SHP77 treated with DMSO at 0.1 percent for 48 hours (cell line): ENCODE results near the gene CCDC126.
A peak's percentile ranks its signal among the peaks of the same experiment; 100 is the strongest.
"Not testable (repeated sequence)": the region's sequence is repeated elsewhere in the genome, so short reads cannot be mapped to it uniquely, and the experiment has no call there.

Experiments used
- DNase-seq: peaks from one replicate; lab custom pipeline; 2025; lab: John Stamatoyannopoulos, UW

The CCDC126 gene, protein sequence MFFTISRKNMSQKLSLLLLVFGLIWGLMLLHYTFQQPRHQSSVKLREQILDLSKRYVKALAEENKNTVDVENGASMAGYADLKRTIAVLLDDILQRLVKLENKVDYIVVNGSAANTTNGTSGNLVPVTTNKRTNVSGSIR

DNA sequence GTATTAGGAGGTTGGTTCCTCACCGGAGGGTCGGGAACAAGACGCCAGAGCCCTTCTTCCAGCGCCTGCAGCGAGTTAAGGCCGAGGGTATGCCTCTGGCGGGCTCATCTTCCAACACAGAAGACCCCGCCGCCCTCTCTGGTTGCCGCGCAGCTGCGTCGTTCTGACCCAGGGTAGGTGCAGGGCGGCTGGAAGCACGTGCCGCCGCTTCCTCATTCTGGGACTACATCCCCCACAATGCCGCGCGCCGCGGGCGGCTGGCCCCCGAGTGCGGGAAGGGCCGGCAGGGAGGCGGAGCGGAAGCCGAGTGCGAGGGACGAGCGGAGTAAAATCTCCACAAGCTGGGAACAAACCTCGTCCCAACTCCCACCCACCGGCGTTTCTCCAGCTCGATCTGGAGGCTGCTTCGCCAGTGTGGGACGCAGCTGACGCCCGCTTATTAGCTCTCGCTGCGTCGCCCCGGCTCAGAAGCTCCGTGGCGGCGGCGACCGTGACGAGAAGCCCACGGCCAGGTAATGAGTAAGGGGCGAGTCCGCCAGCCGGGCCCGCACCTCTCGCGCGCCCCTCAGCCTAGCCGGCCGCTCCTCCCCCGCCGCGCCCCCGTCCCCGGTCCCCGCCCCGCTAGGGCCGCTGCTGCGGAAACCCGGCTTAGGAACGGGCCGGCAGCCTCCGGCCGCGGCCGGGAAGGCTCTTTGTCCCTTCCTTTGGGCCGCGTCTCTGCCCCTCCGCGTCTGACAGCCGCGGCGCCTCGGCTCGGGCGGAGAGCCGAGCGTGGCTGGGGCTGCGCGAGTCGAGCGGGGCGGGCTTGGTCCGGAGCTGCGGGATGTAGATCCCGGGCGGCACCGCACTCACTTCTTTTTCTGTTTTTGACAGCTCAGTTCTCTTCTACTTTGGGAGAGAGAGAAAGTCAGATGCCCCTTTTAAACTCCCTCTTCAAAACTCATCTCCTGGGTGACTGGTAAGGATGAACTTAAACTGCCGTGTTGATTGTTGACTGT is at the start of gene CCDC126:
Gene CCDC126 (plus strand): TSS at position 289 of the 998 bp plus-strand sequence. CDS start 13,934 bp downstream, outside the sequence.
- peak; percentile 64 for DNase-seq

DNA sequence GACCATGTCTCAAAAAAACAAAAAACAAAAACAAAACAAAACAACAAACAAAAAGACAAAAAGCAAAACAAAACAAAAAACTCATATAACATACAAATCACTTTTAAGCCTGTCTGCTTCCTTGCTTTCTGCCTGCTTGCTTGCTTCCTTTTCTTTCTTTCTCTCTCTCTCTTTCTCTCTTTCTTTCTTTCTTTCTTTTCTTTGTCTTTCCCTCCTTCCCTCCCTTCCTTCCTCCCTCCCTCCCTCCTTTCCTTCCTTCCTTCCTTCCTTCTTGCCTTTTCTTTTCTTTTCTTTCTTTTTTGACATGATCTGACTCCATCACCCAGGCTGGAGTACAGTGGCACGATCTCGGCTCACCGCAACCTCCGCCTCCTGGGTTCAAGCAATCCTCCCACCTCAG is 49.5 kb upstream of the CCDC126 start:
- no peak for DNase-seq

DNA sequence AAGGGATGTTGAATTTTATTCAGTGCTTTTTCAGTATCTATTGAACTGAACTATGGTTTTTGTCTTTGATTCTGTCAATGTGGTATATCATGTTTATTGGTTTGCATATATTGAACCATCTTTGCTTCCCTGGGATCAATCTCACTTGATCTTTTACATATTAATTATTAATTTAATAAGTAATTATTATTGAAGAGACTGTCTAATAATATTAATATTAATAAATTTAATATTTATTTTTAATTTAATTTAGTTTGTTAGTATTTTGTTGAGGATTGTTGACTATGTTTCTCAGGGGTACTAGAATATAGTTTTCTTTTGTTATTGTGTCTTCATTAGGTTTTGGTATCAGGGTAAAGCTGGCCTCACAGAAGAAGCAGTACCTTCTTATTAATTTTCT is 38.9 kb upstream of the CCDC126 start:
- DNase-seq: no peak

DNA sequence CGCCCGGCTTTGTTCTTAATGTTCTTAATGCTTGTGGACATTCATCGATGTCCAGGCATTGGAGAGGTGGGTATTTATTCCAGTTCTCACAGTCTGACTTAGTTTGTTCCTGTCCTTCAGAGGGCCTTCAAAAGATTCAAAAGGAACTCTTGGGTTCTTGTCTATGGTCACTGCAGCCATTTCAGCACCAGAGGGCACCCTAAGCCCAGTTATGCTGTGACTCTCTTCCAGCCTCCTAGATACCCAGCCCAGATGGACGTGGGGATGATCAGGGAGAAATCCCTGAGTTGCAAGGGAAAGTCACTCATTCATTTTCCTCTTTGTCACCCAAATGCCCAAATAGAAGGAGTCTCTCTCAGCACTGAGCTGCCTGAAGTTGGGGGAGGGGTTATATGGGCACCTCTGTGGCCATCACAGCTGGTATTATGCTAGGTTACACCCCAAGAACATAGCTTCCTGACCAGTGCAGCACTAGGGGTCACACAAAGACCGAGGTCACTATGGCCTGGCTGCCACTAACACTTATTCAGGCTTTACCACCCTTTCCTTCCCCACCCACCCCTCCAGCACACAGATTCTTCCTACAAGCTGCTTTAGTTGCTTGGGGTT is 26.5 kb upstream of the CCDC126 start:
- peak; percentile 75 for DNase-seq

DNA sequence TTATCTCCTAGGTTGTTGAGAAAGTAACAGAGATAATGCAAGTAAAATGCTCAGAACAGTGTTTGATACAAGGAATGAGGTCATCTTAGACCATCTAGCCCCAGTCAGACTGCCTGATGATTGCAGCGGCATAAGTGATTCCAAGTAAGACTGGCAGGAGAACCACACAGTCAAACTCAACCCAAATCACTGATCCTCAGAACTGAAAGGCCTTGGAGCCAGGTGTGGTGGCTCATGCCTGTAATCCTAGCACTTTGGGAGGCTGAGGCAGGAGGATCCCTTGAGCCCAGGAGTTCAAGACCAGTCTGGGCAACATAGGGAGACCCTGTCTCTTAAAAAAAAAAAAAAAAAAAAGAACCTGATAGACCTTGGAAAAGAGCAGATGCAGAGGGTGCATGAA is 15.2 kb upstream of the CCDC126 start:
- not testable (repeated sequence) for DNase-seq

DNA sequence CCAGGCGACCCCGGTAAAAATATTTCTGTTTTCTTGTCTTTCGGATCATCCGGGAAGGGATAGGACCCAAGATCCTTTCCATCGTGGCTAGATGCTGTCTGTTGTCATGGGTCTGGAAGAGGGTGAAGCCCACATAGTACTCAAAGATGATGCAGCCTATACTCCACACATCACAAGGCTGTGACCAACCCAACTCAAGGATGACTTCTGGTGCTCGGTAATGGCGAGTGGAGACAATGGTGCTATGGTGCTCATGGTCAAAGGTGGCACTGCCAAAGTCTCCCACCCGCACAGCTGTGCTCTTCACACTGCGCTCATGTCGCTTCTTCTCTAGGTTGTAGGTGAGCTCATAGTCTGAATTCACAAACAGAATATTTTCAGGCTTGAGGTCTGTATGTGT is 11.9 kb upstream of the CCDC126 start:
- DNase-seq: not testable (repeated sequence)

DNA sequence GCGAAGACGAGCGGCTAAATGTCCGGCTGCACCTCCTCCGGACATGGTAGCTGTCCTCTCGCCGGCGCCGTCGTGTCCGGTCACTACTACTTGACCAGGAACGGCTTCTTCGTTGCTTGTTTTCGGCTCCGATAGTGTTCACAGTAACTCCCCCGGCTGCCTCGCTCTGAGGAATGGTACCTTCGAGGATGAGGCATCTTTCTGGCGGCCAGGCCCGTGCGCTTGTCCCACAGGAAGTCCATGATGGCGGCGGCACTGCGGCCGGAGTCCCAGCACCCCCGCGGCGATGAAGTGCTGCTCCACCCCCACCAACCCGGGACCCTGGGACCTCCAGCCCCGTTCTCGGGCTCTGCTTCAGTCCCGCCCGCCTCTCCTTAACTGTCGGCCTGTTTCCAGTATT is 11.0 kb upstream of the CCDC126 start:
- no peak for DNase-seq

DNA sequence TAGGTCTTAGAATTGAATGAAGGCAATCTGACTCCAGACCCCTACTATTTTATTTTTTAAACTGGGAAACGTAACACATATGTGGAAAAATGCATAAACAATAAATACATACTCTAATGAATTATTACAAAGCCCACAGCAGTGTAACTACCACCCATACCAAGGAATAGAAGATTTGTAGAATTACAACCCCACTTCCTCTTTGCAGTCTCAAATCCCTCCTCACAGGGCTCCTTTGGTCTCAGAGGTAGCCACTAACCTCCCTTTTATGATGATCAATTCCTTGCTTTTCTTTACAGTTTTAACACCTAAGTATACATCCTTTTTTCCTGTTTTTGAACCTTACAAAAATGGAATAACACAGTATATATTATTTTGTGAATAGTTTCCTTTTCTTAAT is 6.7 kb upstream of the CCDC126 start:
- DNase-seq: no peak

DNA sequence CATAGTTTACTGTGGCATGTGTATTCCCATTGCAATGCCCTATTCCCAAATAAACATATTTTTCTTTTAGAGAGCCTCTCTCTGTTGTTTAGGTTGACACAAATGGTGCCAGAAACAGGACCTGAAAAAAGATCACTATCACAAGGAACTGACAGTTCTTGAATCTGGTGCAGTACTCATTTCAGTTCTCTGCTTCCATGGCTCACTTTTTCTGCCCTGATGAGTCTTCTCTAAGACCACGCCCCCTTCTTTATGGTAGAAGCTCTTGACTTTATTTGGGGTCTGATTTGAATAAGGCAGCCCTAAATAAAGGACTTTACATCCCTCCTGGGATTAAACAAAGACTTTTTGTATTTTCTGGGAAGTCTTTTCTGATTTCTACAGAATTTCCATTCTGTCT is 3.5 kb upstream of the CCDC126 start:
- no peak for DNase-seq

DNA sequence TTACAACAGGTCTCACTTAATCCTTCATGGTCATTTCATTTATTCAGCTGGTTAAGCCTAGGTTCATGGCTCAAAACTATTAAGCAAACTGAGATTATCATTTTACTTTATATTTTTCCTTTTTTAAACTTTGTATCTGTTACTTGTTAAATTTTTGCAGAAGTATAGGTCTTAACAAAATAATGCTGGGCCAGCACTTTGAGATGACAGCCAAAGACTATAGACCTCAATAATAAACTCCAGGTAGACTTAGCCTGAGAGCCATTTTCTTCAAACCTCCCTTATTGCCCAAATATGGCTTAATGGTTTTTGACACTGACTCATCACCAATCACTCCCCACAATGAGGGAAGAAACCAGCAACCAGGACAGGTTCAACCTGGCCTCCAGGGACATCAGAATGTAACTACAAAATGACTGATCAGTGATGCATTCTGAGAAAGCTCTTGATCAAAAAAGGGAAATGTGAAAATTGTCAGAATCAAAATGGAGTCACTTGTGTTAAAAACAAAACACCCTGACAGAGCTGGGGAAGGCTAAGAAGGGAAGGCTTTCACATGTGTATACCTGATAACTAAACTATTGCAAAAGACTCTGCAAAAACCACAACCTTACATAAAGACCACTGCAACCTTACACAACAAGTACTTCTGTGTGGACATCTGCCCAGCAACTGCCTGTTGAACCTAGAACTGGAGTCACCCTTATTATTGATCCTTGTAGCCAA is 2.1 kb upstream of the CCDC126 start:
- DNase-seq: no peak

DNA sequence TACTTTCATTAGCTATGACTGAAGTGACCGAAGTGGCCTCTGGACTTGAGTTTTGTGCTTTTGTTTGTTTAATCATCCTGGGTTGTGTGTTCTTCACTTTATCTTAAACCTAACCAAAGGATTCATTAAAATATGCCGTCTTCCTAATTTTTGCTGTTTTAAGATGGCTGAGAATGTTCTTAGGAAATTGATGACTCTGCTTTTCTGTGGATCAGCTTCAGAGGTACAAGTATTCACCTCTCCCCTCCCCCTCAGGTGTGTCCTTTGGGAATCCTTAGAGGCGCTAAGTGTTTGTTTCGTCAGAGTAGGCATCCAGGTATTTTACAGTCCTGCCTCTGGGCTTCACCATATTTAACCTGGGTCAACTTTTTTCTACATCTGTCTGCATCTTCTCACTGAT is 1.1 kb downstream of the CCDC126 start:
- DNase-seq: no peak

DNA sequence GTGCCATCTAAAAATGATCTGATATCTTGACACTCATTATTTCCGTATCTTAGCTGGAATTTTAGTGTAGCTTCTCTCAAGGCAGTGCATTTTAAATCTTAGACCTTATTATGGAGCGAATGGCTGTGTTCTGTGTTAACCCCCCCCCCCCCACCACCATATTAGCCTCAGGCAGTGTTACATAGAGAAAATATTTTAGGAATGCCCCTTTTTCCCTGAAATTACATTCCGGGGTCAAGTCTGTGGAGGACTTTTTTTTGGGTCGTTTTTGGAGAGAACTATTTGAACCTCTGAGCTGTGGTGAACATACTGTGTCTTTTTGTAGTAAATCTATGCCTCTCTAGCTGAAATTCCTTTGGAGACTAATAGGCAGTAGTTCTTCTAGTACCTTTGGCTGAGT is 3.1 kb downstream of the CCDC126 start:
- DNase-seq: no peak

DNA sequence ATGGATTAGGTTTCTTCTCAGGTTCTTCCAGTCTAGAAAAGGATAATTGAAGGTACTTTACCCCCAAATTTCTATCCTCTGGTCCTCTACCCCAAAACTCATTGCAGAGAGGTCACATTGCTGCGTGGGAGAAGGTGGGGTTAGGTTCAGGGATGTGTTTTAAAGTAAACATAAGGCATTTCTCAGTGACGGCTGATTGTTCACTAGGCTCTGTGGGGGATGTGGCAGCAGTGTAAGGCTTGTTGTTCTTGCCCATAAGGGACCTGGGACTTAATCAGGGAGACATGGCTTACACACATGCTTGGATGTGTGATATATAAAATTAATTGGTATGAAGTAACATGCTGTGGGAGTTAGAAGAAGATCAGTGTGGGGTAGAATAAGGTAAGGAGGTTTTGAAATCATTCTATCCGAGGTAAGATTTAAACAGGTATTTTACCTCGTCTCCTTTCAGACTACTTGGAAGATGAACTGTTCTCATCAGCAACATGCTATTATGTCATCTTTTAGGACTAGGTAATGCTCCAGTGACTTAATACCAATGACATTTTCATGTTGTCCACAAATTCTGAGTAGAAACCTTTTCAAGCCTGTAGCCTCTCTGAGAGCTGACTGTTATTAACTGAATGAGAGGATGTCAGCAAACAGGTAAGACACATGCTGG is 6.6 kb downstream of the CCDC126 start:
- DNase-seq: no peak

DNA sequence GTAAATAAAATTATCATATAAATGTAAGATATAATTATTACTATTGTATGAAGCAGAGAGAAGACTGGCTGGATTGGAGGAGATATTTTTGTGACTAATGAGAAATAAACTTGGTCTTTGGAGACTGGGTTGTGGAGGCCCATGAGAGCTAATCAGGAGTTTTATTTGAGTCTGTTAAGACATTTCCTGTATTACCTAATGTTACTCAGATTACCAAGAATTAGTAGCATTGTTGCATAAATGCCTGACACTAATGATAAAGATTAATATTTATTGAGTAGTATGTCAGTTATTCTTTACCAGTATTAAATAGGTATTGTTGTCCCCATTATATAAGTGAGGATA is 7.1 kb downstream of the CCDC126 start:
- DNase-seq: no peak

DNA sequence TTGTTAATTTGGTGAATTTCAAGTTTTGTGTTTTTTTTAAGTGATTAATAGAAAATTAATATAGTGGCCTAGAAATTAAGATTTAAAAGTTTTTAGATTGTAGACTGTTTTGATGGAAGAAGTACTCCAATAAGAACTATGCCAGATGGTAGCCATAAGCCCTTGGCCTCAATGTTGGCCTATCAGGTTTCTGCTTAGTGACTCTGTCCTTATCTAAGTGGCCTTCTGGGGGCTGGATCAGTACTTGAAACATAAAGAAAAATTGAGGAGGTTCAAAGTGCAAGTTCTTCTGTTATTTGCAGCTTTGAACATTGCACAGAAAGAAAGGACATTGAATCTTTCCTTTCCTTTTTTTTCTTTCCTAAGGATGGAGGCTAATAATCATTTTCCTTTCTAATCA is 9.9 kb downstream of the CCDC126 start:
- DNase-seq: no peak

DNA sequence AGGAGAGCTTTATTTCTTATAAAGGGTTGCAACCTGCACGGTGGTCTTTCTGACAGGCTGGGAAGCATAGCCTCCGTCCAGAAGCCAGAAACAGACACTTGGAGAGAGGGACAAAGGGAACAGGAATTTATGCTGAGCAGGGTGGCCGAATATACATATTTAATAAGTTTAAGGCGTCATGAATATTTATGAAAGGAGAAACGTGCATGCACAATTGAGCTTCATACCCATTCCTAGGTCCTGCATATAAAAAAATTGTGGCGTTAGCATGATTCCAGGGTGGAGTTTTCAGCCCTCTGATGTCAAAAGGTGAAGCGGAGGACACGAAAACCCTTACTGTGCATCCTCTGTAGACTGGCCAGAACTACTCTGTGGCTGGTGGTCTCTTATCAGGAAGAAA is 10.7 kb downstream of the CCDC126 start:
- DNase-seq: no peak

DNA sequence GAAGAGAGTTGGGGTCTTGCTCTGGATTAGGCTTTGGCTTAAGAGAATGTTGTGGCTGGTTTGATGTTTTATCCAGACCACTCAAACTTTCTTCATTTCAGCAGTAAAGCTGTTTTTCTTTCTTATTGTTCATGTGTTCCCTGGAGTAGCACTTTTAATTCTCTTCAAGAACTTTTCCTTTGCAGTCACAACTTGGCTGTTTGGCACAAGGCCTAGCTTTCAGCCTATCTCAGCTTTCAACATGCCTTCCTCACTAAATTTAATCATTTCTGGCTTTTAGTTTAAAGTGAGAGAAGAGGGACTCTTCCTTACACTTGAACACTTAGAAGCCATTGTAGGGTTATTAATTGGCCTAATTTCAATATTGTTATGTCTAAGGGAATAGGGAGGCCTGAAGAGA is 18.1 kb downstream of the CCDC126 start:
- DNase-seq: no peak

DNA sequence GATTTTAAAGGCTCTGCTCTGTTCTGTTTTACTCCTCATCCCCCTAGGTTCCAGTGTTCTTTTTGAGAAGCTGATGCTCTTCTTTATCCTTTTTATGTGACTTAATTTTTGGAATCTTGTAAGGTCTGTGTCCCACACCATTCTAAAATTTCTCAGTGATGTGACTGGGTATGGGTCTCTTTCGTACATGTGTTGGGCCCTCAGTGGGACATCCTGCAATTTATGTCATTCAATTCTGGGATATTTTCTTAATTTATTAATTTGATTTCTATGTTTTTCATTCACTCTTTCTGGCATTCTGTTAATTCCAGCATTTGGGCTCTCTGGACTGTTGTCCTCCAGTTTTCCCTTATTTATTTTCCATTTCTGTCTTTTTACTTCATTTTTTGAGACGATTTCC is 19.4 kb downstream of the CCDC126 start:
- no peak for DNase-seq

DNA sequence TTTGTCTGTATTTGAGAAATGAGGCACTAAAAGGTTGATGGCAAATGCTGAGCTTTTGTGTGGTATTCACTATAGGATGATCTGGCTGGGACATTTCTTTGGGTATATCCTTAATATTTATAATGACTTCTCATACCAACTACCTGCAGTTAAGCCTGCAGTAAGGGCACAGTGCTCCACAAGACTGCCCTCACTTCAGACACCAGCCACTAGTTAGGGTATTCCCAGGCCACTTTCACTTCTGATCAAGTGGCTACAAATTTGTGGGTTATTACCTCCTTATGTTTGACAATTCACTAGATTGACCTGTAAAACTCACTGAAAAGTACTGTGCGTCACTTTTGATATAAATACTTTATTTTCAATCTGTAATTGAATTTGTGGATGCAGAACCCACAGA is 20.3 kb downstream of the CCDC126 start:
- DNase-seq: no peak

DNA sequence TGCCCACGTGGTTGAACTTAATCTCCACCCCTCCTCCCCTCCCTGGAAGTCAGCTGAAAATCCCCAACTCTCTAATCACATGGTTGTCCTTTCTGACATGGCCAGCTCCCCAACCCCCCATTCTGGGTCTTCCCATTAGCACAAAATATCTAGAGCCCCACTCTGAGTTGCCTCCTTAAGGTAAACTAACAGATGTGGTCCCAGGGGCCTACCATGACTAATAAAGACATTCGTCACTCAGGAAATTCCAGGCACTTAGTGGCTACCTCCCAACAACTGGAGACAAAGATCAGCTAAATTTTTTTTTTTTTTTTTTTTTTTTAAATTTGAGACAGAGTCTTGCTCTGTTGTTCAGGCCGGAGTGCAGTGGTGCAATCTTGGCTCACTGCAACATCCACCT is 21.1 kb downstream of the CCDC126 start:
- DNase-seq: no peak

DNA sequence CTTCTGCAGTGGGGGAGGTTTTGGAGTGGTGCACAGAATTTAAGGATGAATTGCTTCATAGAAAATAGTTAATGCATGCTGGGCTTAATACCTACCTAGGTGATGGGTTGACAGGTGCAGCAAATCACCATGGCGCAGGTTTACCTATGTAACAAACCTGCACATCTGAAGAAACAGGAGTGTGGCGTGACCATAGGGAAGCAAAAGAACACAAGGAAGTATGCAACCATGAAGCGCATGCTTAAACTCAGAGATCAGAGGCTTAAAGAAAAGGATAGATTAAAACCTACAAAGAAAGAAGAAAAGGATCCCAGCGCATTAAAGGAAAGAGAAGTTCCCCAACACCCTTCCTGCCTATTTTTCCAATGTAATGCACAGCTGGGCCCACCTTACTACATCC is 22.0 kb downstream of the CCDC126 start:
- DNase-seq: no peak

DNA sequence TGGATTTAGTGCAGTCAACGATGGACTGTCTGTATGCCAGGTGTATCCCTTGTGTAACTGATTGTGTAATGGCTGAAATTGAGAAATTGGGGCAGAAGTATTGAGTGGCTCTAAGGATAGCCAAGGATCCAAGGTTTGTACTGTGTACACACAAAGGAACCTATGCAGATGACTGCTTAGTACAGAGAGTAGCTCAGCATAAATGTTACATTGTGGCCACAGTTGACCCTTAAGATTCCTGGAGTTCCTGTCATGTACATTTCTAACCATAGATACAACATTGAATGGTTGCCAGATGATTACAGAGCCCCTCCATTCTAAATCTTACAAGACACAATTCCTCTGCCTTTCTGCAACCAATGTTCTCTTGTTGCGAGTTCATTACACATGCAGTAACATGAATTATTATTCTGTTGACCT is 25.3 kb downstream of the CCDC126 start:
- no peak for DNase-seq
